Muscle of back (tissue), 13 donors: ENCODE results near the gene LRCH1. TPM values are rescaled to one million over a fixed set of nuclear protein-coding genes. Genes with fewer than 3 reads are reported as not detected.
"Not testable (repeated sequence)": the region's sequence is repeated elsewhere in the genome, so short reads cannot be mapped to it uniquely, and the experiment has no call there.

Source experiments
- DNase-seq, 3 donors: peaks; one replicate each; pipeline versions ENCODE4 v3.0.0 to v3.0.0-alpha.2; 2013
- long read RNA-seq, 9 donors: transcript quantifications; one replicate each; lab custom pipeline, GENCODE V29; 2026
- polyA plus RNA-seq, 10 donors: library from polyadenylated mRNA; unstranded; fragments of 120-200 nt; gene quantifications; one replicate each; pipeline ENCODE4 v1.2.1, GENCODE V29; 2013; ENCODE audit not compliant: insufficient read length in 10 of 10

Gene LRCH1, protein sequence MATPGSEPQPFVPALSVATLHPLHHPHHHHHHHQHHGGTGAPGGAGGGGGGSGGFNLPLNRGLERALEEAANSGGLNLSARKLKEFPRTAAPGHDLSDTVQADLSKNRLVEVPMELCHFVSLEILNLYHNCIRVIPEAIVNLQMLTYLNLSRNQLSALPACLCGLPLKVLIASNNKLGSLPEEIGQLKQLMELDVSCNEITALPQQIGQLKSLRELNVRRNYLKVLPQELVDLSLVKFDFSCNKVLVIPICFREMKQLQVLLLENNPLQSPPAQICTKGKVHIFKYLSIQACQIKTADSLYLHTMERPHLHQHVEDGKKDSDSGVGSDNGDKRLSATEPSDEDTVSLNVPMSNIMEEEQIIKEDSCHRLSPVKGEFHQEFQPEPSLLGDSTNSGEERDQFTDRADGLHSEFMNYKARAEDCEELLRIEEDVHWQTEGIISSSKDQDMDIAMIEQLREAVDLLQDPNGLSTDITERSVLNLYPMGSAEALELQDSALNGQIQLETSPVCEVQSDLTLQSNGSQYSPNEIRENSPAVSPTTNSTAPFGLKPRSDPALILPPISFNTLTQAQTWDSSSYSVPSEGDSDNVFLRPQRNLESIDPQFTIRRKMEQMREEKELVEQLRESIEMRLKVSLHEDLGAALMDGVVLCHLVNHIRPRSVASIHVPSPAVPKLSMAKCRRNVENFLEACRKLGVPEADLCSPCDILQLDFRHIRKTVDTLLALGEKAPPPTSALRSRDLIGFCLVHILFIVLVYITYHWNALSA
- polyA plus RNA-seq = 10 to 100 TPM; 17.4 to 26.1 (median 21.4) TPM
- long read RNA-seq, donor 1 = 0 reads
- long read RNA-seq, donor 2, full-length matches to known transcripts = 3 of 3 reads
- long read RNA-seq, donor 2, partial matches to known transcripts = 0 of 3 reads
- long read RNA-seq, donor 2, other reads (novel, unspliced or antisense) = 0 of 3 reads
- long read RNA-seq, donor 3 = 0 reads
- long read RNA-seq, donor 4, full-length matches to known transcripts = 1 of 1 reads
- long read RNA-seq, donor 4, partial matches to known transcripts = 0 of 1 reads
- long read RNA-seq, donor 4, other reads (novel, unspliced or antisense) = 0 of 1 reads
- long read RNA-seq, donor 5, full-length matches to known transcripts = 6 of 6 reads
- long read RNA-seq, donor 5, partial matches to known transcripts = 0 of 6 reads
- long read RNA-seq, donor 5, other reads (novel, unspliced or antisense) = 0 of 6 reads
- long read RNA-seq, donor 6, full-length matches to known transcripts = 2 of 2 reads
- long read RNA-seq, donor 6, partial matches to known transcripts = 0 of 2 reads
- long read RNA-seq, donor 6, other reads (novel, unspliced or antisense) = 0 of 2 reads
- long read RNA-seq, donor 7, full-length matches to known transcripts = 2 of 2 reads
- long read RNA-seq, donor 7, partial matches to known transcripts = 0 of 2 reads
- long read RNA-seq, donor 7, other reads (novel, unspliced or antisense) = 0 of 2 reads
- long read RNA-seq, donor 8, full-length matches to known transcripts = 2 of 2 reads
- long read RNA-seq, donor 8, partial matches to known transcripts = 0 of 2 reads
- long read RNA-seq, donor 8, other reads (novel, unspliced or antisense) = 0 of 2 reads
- long read RNA-seq, donor 9 = 0 reads

DNA sequence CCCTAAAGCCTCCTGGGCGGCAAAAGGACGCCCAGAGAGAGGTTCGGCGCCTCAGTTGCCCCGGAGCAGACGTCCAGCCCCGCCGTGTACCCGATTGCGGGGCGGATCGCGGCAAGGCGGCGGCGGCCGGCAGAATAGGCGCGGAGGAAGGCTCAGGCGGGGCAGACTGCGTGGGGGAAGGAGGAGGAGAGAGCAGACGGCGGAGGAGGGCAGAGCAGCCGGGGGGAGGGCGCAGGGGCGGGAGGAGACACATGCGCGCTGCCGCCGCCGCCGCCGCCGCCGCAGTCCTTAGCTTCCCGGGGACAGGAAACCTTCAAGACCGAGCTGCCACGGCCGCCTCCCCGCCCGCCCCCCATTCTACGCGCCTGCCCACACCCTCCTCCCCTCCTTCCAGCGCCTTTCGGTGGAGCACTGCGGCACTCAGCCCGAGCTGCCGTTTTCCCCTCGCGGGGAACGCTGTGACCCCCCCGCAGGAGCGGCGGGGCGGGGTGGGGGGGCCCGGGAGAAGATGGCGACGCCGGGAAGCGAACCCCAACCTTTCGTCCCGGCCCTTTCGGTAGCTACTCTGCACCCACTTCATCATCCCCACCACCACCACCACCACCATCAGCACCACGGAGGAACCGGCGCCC is at the start of gene LRCH1:
Gene LRCH1, plus strand, starts transcription at position 282 of the 632 bp plus-strand sequence. Its CDS starts 227 bp downstream, at position 509.
- DNase-seq = peak; percentile 88 to 96 (median 92)

DNA sequence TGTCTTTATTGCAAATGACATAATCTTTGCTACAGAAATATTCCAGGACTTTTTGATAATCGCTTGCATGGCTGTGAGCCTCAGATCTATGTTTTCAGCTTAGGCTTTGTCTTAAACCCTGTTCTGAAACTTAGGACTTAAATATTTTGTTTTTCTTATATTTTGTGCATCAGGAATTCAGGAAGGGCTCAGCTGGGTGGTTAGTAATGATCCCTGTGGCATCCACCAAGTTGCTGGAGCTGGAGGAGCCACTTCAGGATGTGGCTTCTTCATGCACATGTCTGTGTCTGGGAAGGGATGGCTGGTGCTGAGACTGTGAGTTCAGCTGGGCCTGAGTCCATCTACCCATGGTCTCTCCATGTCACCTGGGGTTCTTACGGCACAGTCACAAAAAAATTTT is 48.9 kb upstream of the LRCH1 start:
- DNase-seq = no peak

DNA sequence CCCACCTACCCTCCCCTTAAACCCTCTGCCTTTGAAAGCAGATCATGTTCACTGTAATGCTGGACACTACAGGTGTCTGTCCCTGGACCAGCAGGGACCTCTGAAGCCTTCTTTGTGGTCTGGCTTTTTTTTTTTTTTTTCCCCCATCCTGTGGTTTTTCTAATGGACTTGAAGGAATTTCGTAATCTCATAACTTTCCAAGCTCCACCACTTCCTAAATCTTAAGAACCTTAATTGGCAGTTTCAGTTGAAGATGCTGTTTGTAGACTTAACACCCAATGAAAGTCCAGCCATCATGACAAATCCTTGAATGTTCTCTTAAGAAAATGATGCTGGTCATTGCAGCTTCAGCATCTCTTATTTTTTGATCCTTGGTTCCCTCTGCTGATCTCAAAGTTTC is 45.0 kb upstream of the LRCH1 start:
- no peak for DNase-seq

DNA sequence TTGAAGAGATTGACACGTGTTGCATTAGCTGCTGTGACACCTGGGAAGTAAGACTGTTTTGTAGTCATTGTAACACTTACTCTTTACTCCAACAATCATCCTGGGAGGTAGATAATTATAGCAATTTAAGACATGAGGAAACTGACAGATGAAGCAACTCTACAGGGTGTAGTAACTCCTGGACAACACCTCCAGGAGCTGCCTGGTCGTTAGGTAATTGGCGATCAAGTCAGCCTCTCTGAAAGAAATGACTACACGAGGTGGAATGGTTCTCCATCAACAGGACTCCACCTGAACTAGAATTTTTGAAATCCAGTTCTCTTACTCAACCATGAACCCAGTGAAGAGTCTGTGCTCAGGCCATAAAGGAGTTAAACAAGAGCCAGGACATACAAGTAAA is 43.0 kb upstream of the LRCH1 start:
- no peak for DNase-seq

DNA sequence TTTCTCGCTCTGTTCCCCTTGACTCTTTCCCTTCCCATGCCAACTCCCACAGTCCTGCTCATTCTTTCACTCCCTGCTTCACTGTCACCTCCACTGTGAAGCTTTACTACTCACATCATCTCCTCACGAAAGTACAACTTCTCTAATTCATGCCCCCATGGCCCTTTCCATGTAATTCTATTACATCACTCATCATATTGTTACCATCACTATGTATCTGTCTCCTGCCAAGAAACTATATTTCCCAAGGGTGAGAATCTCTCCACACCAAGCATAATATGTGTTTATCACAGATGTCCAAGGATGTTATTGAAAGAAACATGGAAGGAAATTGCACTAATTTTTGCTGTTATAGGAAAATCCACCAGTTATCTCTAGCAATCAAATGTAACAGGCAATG is 37.2 kb upstream of the LRCH1 start:
- DNase-seq = peak in 1 of 3 donors; percentile 64

DNA sequence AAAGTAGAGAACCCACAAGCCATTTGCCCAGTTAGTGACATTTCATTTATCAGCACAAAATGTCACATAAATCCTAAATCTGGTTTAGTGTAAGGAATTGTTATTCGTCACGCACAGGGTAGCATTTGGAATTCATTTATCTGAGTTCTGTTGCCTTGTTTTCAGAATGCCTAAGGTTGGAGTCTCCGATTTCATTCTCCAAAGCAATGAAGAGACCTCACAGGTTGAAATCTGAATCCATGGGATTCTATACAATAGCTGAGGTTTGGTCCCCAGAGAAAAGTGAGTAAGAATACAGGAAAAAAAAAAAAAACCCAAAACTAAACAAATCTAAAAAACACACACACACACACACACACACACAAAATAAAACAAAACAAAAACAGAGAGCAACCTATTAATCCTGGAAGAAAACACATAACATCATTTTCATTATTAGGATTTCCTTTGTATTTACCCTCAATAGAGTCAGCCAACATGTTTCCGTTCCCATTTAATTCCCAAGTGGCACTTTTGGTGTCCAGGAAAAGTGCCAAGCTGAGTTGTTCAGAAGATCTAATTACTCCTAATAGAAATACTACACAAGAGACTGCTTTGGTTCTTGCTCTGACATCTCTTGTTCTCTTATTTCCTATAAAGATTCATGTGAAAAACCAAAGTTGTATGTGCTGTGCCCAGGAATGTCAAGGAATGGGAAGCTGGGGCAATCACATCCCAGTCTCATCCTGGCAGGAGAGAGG is 36.2 kb upstream of the LRCH1 start:
- DNase-seq = peak; percentile 39 to 71 (median 67)

DNA sequence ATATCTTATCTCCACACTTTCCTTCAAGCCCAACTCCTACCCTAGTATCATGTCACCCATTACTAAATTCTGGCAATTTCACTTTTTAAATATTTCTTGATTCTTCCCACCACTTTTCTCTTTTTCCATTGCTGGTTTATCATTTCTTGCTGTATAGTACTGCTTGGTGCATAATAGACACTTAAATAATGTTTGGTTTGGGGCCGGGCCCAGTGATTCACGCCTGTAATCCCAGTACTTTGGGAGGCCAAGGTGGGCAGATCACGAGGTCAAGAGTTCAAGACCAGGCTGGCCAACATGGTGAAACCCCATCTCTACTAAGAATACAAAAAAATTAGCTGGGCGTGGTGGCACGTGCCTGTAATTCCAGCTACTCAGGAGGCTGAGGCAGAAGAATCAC is 35.2 kb upstream of the LRCH1 start:
- not testable (repeated sequence) for DNase-seq

DNA sequence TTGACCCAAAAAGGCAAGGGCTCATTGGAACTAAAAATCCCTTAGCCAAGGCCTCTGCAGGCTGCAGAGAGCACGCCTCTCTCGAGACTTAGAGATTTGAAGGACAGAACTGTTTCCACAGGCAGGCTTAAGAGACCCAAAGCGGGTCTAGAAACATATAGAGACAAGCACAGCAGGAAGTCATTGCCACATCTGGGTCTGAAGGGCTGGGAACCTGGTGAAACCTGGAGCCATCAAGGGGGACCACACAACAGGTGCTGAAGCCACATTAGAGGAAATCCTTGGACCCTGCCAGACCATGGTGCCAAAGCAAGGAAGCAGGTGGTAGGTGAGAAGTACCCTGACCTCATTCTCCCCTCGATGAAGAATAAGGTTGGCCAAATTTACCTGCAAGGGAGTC is 33.8 kb upstream of the LRCH1 start:
- no peak for DNase-seq

DNA sequence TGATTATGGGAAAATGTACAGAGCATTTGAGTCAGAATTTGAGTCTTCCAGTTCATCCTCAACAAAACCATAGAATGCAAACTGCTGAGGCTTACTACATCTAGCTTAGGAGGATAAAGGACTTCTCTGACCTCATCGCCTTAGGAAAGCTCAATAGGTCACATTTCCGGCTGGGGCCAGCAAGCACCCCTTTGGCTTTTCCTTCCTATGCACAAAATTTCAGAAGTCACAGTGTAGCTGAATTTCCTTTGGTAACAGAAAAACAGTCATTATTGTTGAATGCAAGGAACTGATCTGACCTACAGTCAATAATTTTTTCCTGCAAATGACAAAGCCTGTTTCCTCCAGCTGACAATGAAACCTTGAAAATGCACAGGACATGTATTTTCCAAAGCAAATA is 32.8 kb upstream of the LRCH1 start:
- peak in 1 of 3 donors; percentile 43 for DNase-seq

DNA sequence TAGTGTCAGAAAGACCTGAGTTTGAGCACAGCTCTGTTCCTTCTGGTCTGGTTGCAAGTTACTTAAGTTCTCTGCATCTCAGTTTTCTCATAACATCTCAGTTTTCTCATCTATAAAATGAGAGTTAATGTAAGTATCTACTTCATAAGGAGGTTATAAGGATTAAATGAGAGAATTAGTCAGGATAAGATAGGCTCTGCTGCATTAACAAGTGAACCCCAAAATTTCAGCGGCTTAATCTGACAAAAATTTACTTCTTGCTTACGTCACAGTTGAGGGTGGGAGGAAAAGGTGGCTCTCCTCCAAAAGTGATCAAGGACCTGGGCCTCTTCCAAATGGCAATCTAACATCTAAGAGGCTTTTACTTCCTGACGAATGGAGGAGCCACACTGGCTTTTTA is 31.5 kb upstream of the LRCH1 start:
- no peak for DNase-seq

DNA sequence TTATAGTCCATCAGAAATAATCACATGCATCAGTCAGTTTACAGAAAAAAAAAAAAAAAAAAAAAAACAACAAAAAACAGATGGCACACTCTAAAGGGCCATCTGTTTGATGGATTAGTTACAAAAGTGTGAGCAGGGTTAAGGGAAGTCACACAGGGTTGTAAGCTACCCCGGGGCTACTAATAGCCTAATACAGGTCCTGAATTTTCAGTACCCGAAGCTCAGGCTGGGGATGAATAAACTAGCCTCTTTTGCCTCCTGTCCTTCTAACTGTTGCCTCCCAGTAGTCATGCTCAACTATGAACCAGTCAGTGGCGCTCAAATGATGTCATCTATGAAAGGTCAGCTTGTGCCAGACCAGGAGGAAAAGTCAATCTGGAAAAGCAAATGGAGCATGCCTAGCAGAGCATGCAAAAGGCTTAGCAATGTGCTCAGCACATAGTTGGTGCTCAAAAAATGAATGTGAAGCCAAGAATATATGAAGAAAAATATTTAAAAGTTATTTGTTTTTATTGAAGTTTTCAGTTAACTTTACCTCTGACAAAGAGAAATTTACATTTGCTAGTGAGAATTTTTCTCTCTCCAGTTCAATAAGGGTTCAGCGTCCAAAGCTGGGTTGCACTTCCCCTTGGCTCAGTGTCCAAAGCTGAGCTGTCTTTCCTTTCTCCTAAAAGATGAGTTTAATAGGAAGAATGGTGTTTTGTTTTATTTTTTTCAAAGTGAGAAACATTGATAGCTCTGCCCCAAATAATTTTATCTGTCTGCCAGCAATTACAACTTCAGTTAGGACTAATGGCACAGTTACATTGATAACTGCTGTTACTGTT is 30.8 kb upstream of the LRCH1 start:
- peak in 1 of 3 donors; percentile 59 for DNase-seq

DNA sequence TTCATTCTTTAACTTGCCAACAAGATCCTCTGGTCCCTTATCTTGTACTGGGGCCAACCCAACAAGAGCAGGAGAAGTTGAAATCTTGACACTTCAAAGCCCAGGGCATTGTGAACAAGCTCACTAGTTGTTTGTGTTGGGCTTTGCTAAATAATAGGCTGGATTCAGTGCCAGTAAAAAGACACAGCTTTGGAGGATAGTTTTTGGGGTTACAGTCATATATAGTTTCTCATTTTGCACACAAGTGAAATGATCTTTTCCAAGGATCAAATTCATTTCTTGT is 30.3 kb upstream of the LRCH1 start:
- DNase-seq = no peak

DNA sequence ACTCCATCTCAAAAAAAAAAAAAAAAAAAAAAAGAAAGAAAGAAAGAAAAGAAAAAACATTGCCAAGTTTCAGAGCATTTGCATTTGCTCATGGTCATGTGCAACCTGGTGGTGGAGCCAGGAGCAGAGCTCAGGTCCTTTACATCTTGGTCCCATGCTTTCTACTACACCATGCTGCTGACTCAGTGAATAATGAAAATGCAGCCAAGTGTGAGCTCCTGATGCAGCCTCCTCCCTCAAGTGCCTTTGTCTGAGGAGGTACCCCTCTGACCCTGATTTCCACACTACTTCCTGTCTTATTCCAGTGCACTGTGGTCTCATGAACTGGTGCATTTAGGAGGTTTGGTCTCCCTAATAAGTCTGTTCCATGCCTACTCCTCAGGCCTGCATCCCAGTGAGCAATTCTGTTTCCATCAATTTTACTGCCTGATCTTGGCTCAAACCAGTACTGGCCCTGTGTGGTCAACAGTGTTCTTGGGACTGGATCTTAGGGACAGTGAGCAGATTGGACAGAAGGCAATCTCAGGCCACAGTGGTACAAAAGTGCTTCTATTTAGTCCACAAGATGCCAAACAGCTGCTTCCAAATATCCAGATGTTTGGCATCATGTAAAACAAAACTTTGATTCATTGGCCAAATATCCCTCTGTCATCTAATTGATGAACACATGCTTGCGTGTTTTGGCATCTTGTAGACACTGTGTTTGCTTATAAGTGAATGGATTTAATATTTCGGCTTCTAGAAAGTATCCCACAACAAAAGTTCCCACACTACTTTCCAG is 28.8 kb upstream of the LRCH1 start:
- peak; percentile 63 to 82 (median 64) for DNase-seq

DNA sequence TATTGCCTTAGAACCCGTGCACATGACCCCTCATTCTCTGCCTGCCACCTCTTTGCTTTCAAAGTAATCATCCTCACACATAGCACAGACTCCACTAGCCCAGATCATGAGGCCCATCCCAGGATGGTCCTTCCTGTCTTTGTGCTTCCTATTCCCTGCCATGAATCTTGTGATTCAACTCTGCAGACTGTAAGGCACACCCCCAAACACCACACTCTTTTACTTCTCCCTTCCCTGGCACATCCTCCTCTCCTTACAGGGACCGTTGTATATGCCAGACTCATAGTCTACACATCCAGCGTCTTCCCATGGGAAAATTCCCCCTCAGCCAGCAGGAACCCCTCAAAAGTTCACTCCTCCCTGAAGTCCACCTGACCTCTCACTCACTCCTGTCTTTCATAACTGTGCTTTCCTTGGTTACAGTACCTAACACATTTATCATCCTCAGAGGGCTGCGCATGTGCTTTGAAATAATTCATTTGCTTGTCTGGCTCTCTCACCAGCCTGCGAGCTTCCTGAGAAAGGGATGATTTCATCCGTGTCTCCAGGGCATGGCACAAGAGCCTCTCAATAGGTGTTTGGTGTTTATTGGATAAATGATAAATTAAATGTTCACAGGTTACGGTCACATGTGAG is 26.8 kb upstream of the LRCH1 start:
- DNase-seq = no peak

DNA sequence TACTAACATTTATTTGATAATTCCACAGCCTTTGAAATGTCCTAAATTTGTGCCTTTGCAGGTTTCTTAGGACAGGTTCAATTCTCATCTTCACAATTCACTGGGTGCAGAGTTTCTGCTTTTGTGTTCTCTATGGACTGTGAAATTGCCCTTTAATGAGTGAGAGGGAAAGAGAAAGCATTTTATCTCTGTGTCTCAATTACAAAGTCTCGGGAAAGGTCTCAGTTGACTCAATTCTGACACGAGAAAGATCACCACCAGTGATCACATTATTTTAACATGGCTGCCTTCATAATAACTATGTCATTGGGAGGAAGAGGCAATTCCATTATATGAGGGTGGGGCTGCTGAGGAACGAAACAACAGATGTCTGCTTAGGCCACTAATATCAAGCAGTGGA is 26.2 kb upstream of the LRCH1 start:
- DNase-seq = no peak

DNA sequence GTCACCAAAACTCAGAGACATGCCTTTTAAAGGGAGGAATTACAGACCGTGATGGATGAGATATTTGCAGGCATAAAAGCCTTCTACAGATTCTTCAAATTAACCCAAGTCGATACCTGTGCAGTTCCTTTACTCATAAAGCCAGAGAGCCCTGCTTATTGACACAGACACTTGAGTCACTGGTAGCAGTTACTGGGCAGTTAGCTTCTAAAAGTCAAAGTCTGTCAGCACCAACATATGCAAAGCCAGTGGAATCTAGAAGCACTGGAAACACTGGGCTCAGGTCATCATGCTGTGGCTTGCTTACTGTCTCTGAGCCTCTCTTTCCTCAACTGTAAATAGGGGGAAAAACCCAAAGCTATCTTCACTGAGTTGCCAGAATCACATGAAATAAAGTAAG is 25.7 kb upstream of the LRCH1 start:
- no peak for DNase-seq

DNA sequence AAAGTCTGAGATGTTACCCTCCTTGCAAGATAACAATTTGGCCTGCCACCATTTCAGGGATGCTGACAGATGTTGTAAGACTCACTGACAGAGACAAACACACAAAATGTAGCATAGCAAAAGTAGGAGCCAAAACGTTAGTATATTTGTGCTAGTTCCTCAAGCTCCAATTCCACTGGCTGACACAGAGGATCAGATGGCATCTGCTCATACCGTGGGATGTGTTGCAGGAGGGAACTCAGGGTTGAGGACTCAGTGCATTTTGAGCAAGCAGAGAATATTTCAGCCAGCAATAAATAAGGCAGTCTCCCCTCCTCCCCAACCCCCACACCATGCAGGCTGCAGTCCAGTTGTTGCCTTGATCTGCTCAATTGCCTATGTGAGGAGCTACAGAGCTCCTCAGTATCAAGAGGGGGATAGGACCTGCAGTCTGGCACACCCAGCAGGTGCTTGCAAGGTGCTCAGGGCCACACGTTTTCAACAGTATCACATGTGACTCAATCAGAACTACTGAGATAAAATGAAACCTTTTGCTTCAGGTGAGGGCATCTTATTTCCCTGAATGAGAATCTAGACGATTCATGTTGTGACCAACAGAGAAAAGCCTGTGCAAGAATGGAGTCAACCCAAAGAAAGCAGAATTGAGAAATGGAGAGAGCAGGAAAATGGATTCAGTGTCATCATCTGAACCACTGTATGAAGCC is 23.6 kb upstream of the LRCH1 start:
- DNase-seq = no peak
